Natural killer cell treated with Interleukin-12 subunit alpha and Interleukin-12 subunit beta and Interleukin-15 and Interleukin-18, amount 100 ng/mL, for 72 hours (primary cell): ENCODE measurements around the gene DCDC1. TPM values are rescaled to one million over a fixed set of nuclear protein-coding genes. Genes with fewer than 3 reads are reported as not detected.

Source experiments
- ATAC-seq, 2 donors: fragments of 150-1000 bp; cut with Tn5 transposase in 1 of 2; sonication (Bioruptor Pico), chemical (Tn5 transposase) in 1 of 2; 2 replicates each; pipeline ENCODE4 v1.10.0; 2021
- DNase-seq: peaks from one replicate; pipeline ENCODE4 v3.0.0; 2022; ENCODE audit warnings: low spot score
- H3K27ac Mint-ChIP-seq, 2 donors: 1 replicate in 1 of 2; 2 replicates in 1 of 2; pipeline ENCODE4 v1.8.0; 2022; ENCODE audit warnings: mixed read lengths in 2 of 2, mild to moderate bottlenecking in 1 of 2, moderate library complexity in 1 of 2
- H3K27me3 Mint-ChIP-seq, 2 donors: 1 replicate in 1 of 2; 2 replicates in 1 of 2; pipeline ENCODE4 v1.8.0; 2022; ENCODE audit warnings: mixed read lengths in 2 of 2
- H3K36me3 Mint-ChIP-seq: one replicate; pipeline ENCODE4 v1.8.0; 2022; ENCODE audit warnings: mixed read lengths
- H3K4me1 Mint-ChIP-seq, 2 donors: 1 replicate in 1 of 2; 2 replicates in 1 of 2; pipeline ENCODE4 v1.8.0; 2022; ENCODE audit warnings: low read depth in 2 of 2, mixed read lengths in 2 of 2, mild to moderate bottlenecking in 1 of 2
- H3K4me3 Mint-ChIP-seq: one replicate; pipeline ENCODE4 v1.8.0; 2022; ENCODE audit warnings: mixed read lengths
- H3K9me3 Mint-ChIP-seq: 2 replicates; pipeline ENCODE4 v1.8.0; 2022; ENCODE audit warnings: mixed read lengths
- total RNA-seq, 2 donors: library from RNA; stranded (reverse); gene quantifications; one replicate each; pipeline ENCODE4 v1.2.3, GENCODE V29; 2022

The DCDC1 gene
- total RNA-seq, 2 donors from 2014 or later, result 0.14 TPM; not detected in 1

- Mint-ChIP-seq H3K27me3 (peaks cover 0 to 3% of the 10 kb centered on the region in 2 donors), H3K9me3 (no peaks in the 10 kb centered on the region)
- ATAC-seq, result no peak
Measured at GRCh38 chr11:31237819-31238760, 131.4 kb downstream of the DCDC1 start.

DNA sequence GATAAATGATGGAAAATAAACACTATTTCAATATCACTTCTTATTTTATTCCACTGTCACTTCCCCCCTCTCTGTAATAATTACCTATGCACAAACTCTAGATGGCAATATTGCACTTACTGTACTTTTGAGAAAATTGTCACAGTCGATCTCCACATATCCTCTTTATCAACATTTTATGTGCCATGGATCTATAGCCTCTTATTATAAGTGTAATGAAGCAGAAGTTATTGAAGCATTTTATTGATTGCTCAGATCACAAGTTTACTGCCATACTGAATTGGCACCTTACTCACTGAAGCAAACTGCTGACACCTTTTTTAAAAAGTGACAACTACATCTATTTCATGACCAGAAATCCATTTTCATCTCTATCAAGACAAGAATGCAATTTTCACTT lies 133.4 kb downstream of the DCDC1 start:
- no peak for DNase-seq
- Mint-ChIP-seq H3K36me3 (no peaks in the 10 kb centered on the region), H3K27me3 (peaks cover 0 to 3% of the 10 kb centered on the region in 2 donors), H3K27ac (no peak overlapping the region), H3K4me1 (no peaks in the 10 kb centered on the region), H3K9me3 (no peaks in the 10 kb centered on the region), H3K4me3 (no peak overlapping the region)
- no peak for ATAC-seq

More at GRCh38 chr11:31237819-31238760, 131.4 kb downstream of the DCDC1 start:
- DNase-seq, result no peak
- H3K36me3 Mint-ChIP-seq, result no peaks in the 10 kb centered on the region
- H3K4me3 Mint-ChIP-seq, result no peak overlapping the region
- no peak overlapping the region for H3K27ac Mint-ChIP-seq
- H3K4me1 Mint-ChIP-seq, result no peaks in the 10 kb centered on the region

GRCh38 chr11:31233425-31233824 lies 136.1 kb downstream of the DCDC1 start:
- Mint-ChIP-seq H3K36me3 (no peaks in the 10 kb centered on the region), H3K27me3 (peaks cover 0 to 3% of the 10 kb centered on the region in 2 donors), H3K4me3 (no peak overlapping the region), H3K27ac (no peak overlapping the region), H3K9me3 (no peaks in the 10 kb centered on the region), H3K4me1 (no peaks in the 10 kb centered on the region)
- DNase-seq (no peak), ATAC-seq (no peak)

- H3K27ac Mint-ChIP-seq, result no peak overlapping the region
- no peak overlapping the region for H3K4me3 Mint-ChIP-seq
- no peak for ATAC-seq
- DNase-seq, result no peak
- H3K27me3 Mint-ChIP-seq, result peaks cover 3 to 7% of the 10 kb centered on the region in 2 donors
- H3K4me1 Mint-ChIP-seq, result no peaks in the 10 kb centered on the region
- H3K36me3 Mint-ChIP-seq, result no peaks in the 10 kb centered on the region
- H3K9me3 Mint-ChIP-seq, result peaks cover 2% of the 10 kb centered on the region
Measured at GRCh38 chr11:31231601-31232000, 137.9 kb downstream of the DCDC1 start.

DNA sequence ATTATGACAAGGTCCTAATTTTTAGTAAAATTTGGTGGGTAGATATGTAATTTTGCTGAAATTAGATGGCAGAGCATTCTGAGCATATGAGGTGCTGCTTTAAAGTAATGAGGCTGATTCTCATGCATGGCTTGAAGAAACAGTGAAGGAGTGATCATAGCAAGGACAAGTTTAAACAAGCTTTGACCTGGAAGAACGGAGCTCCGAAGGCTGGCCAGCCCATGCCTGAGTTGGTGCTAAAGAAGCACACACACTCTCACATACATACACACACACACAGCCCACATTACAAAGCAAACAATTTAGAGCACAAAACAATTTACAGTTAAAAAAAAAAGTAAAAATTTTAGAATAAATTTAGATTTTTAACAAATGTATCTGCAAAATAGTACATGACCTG lies 150.7 kb downstream of the DCDC1 start:
- Mint-ChIP-seq H3K36me3 (no peaks in the 10 kb centered on the region), H3K9me3 (no peaks in the 10 kb centered on the region), H3K27ac (no peak overlapping the region), H3K27me3 (no peaks in the 10 kb centered on the region), H3K4me1 (no peaks in the 10 kb centered on the region), H3K4me3 (no peak overlapping the region)
- ATAC-seq (no peak), DNase-seq (no peak)

DNA sequence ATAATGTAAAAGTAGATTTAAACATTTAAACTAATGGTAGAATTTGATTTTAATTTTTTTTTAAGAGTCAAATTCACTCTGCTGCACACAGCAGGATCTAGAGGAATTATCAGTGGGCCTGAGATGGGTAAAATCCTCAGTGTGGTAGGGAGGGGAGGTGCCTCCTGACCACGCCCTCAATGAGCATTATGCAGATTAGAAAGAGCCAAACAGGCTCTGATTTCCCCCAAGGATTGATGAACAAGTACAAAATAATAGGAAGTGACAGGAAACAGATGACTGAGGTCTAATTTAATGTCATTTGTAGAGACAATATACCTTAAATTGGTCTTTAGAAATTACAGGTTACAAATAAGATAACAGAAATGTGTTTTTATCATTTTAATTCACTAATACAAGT lies 155.2 kb downstream of the DCDC1 start:
- H3K27me3 Mint-ChIP-seq, result no peaks in the 10 kb centered on the region

GRCh38 chr11:31199378-31199777 lies 170.2 kb downstream of the DCDC1 start:
- Mint-ChIP-seq H3K36me3 (no peaks in the 10 kb centered on the region), H3K27me3 (no peaks in the 10 kb centered on the region), H3K4me1 (no peaks in the 10 kb centered on the region), H3K27ac (no peak overlapping the region), H3K4me3 (no peak overlapping the region), H3K9me3 (peaks cover 3% of the 10 kb centered on the region)
- no peak for DNase-seq
- no peak for ATAC-seq

More for the DNA sequence above, 155.2 kb downstream of the DCDC1 start:
- Mint-ChIP-seq H3K27ac (no peak overlapping the region), H3K4me1 (no peaks in the 10 kb centered on the region), H3K36me3 (no peaks in the 10 kb centered on the region), H3K9me3 (no peaks in the 10 kb centered on the region), H3K4me3 (no peak overlapping the region)
- DNase-seq (no peak), ATAC-seq (no peak)

DNA sequence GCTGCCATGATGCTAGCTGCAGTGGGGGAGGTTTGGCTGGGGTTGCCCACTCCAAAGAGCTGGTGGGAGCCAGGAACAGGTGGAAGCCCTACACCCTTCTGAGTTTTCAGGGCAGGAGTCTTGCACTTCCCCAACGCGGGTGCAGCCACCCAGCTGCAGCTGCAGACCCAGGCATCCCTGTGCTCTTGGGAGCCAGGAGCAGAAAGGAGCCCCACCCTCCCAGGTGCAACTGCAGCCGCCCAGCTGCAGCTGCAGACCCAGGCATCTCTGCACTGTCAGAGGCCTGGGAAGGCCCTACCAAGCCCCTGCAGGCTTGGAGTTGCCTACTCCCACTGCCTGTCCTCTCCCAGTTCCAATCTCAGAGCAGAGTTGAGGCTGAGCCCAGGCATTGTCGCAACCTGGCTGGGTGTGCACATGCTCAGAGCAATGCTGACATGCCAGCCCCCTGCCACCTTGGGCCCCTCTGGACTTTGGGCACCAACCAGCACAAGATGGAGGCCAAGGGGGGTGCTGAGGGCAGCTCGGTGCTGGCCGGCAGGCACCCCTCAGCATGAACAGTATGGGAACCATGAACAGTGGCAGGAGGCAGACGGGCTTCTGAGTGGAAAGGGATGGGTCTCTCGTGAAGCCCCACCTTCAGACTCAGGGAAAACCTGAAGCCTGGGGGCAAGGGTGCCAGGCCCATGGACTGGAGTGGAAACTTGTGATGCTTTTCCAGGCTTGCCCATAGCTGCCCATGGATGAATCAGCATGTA lies 195.4 kb downstream of the DCDC1 start:
- DNase-seq, result no peak
- no peaks in the 10 kb centered on the region for H3K27me3 Mint-ChIP-seq
- H3K36me3 Mint-ChIP-seq, result peaks cover 4% of the 10 kb centered on the region
- no peaks in the 10 kb centered on the region for H3K4me1 Mint-ChIP-seq
- no peak for ATAC-seq
- no peak overlapping the region for H3K27ac Mint-ChIP-seq
- no peak overlapping the region for H3K4me3 Mint-ChIP-seq
- H3K9me3 Mint-ChIP-seq, result peaks cover 19% of the 10 kb centered on the region

DNA sequence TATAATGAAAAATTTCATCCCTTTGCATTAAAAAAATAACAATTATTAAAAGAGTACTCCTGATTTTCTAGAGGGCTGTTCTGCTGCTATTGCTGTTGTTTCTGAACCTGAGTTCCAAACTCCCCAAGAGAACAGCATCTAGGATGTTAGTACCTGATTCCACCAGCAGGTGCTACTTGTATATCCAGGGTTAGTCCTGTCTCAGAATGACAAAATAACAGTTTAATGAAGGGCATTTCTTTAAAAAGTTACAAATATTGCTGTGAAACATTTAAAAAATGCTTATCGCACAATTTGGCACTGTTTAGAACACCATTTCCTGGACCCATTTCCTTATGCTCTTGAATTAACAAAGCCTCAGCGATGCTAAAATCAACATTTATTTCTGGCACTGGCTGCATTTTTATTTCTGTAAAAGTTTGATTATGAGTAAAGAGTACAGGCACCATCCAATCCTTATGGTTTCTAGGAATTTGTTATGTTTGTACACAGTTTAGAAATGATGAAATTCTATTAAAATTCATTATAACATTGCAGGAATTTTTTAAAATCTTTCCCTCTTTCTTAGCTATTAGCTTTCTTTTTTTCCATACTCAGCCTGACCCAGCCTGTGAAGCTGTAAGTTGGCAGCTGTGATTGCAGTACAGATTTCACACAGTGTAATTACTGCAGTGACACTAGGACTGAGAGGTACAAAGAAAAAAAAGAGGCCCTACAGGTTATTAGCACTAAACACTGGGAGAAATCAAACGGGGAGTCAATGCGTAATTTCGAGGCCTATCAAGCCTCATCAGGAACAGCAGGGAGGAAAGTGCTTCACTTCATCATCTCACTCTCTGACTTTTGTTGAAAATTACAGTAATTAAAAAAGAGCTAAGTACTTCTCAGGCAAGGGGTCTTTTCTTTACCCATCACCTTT lies 208.8 kb downstream of the DCDC1 start:
- Mint-ChIP-seq H3K27me3 (no peaks in the 10 kb centered on the region), H3K27ac (no peak overlapping the region), H3K4me3 (no peak overlapping the region), H3K4me1 (no peaks in the 10 kb centered on the region), H3K9me3 (no peaks in the 10 kb centered on the region), H3K36me3 (no peaks in the 10 kb centered on the region)
- no peak for DNase-seq
- ATAC-seq, result no peak

GRCh38 chr11:31150841-31151240 lies 218.7 kb downstream of the DCDC1 start:
- Mint-ChIP-seq H3K36me3 (no peaks in the 10 kb centered on the region), H3K4me1 (no peaks in the 10 kb centered on the region), H3K27ac (no peak overlapping the region), H3K4me3 (no peak overlapping the region), H3K27me3 (no peaks in the 10 kb centered on the region), H3K9me3 (peaks cover 9% of the 10 kb centered on the region)
- ATAC-seq, result no peak
- DNase-seq, result no peak

DNA sequence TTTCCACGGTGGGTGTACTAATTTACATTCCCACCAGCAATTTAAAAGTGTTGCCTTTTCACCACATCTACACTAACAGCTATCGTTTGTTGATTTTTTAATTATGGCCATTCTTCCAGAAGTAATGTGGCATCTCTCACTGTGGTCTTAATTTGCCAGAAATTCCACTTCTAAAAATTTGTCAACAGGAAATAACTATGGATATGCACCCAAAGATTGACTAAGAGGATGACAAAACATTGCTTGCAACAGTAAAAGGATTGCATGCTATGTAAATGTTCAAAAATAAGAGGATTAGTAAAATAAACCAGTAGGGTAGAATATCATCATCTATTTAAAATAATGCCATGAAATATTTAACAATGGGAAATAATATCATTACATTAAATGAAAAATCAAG lies 219.5 kb downstream of the DCDC1 start:
- no peak for DNase-seq
- H3K27me3 Mint-ChIP-seq, result no peaks in the 10 kb centered on the region
- H3K9me3 Mint-ChIP-seq, result peaks cover 7% of the 10 kb centered on the region
- no peak overlapping the region for H3K4me3 Mint-ChIP-seq
- no peak for ATAC-seq
- H3K27ac Mint-ChIP-seq, result no peak overlapping the region
- no peaks in the 10 kb centered on the region for H3K36me3 Mint-ChIP-seq
- H3K4me1 Mint-ChIP-seq, result no peaks in the 10 kb centered on the region

- Mint-ChIP-seq H3K4me3 (no peak overlapping the region), H3K9me3 (no peaks in the 10 kb centered on the region), H3K27me3 (no peaks in the 10 kb centered on the region), H3K27ac (no peak overlapping the region), H3K4me1 (no peaks in the 10 kb centered on the region), H3K36me3 (no peaks in the 10 kb centered on the region)
- ATAC-seq (no peak), DNase-seq (no peak)
Measured at GRCh38 chr11:31141789-31142188, 227.8 kb downstream of the DCDC1 start.

DNA sequence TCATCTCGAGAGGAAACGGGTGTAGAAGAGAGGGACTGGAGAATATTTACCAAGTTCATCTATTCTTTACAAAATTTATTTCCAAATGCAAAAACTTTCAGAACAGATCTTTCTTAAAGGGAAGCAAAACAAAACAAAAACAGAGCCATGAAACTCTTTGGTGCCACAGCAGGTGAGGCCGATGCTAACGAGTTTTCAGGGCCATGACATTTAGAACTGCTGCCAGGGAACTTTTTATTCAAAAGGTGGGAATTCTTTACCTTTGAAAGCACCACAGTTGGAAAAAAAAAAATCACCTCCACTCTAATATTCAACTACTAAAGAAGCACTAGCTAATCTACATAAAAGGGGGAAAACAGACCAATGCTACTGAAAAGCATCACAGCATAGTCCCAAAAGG lies 230.1 kb downstream of the DCDC1 start:
- Mint-ChIP-seq H3K9me3 (no peaks in the 10 kb centered on the region), H3K27me3 (no peaks in the 10 kb centered on the region), H3K4me1 (no peaks in the 10 kb centered on the region), H3K4me3 (no peak overlapping the region), H3K36me3 (no peaks in the 10 kb centered on the region), H3K27ac (no peak overlapping the region)
- ATAC-seq, result no peak
- no peak for DNase-seq
